Adrenal gland (tissue), 12 donors: Measurements from ENCODE around the gene NPRL2. TPM values are rescaled to one million over a fixed set of nuclear protein-coding genes. Genes with fewer than 3 reads are reported as not detected.

Experiments used
- DNase-seq, 7 donors: peaks; one replicate each; pipeline ENCODE4 v3.0.0-alpha.2; 2019 to 2020
- H3K27ac ChIP-seq, 5 donors: fragments of 200-600 bp; sonication (generic) in 4 of 5; 1 replicate in 3 of 5; 2 replicates in 2 of 5; pipeline versions ENCODE4 v1.5.1 to v1.8.0; 2016 to 2020; ENCODE audit warnings: mild to moderate bottlenecking in 1 of 5
- H3K27me3 ChIP-seq: fragments of 200-600 bp; 2 replicates; pipeline ENCODE4 v1.8.0; 2021
- H3K36me3 ChIP-seq, 2 donors: fragments of 200-600 bp; replicated peaks in 1 of 2; 1 replicate in 1 of 2; 2 replicates in 1 of 2; pipeline versions ENCODE4 v1.5.1 to v1.8.0; 2018 to 2022
- H3K4me1 ChIP-seq, 2 donors: fragments of 200-600 bp; replicated peaks in 1 of 2; 1 replicate in 1 of 2; 2 replicates in 1 of 2; pipeline versions ENCODE4 v1.5.1 to v1.8.0; 2018 to 2021
- H3K4me3 ChIP-seq, 4 donors: fragments of 200-600 bp; sonication (generic) in 3 of 4; one replicate each; pipeline ENCODE4 v1.5.1; 2016 to 2018
- H3K9me3 ChIP-seq, 3 donors: fragments of 200-600 bp; sonication (generic) in 1 of 3; replicated peaks in 1 of 3; 1 replicate in 2 of 3; 2 replicates in 1 of 3; pipeline versions ENCODE4 v1.5.1 to v1.8.0; 2016 to 2021
- POLR2A ChIP-seq, 2 donors: fragments of 450-650 bp; IDR thresholded peaks; one replicate each; pipeline ENCODE4 v1.6.1; 2017; ENCODE audit warnings: antibody characterized with exemption in 2 of 2, mild to moderate bottlenecking in 2 of 2, moderate library complexity in 1 of 2
- WGBS, 4 donors: extraction: QIAGEN DNeasy Blood & Tissue Kit in 2 of 4; methylation state at CpG; one replicate each; pipeline versions ENCODE4 v1.1.5 to v1.1.7; 2013 to 2017; 5-methylcytosine and 5-hydroxymethylcytosine counted together
- intact Hi-C, 2 donors: fragments of 100-400 bp; cut with DNase I; formaldehyde crosslinking; loops; one replicate each; pipeline versions ENCODE4 v1.14.1 to v1.15.0; 2022 to 2023
- polyA plus RNA-seq, 3 donors: library from polyadenylated mRNA; stranded (reverse); fragments of 200-250 nt in 2 of 3; fragments of 350-450 nt in 1 of 3; fragmentation: Illumina TruSeq in 1 of 3; extraction: RNeasy Lipid Tissue Mini Kit (QIAGEN cat#74804) in 1 of 3; gene quantifications; one replicate each; pipeline ENCODE4 v1.2.3, GENCODE V29; 2013 to 2014
- total RNA-seq, 9 donors: library from RNA; depleted of rRNA in 4 of 9; stranded (reverse); fragments of >200 nt in 4 of 9; fragments of 120-200 nt in 1 of 9; fragmentation: NEBNext Ultra II Directional in 1 of 9; extraction: Animal tissue kit (Norgen Biotek cat#: 25700) in 1 of 9; gene quantifications; one replicate each; pipeline versions ENCODE4 v1.1.0 to v1.2.4, GENCODE V29; 2013 to 2023
- TF ChIP-seq, protein P1 (sequence below), 6 experiments: fragments of 450-650 bp in 4 of 6; fragments of 200-600 bp in 2 of 6; sonication (generic) in 1 of 6; IDR thresholded peaks; 1 replicate in 5 of 6; 2 replicates in 1 of 6; pipeline versions ENCODE4 v1.5.1 to v1.8.0; 2016 to 2021; ENCODE audit warnings: antibody characterized with exemption in 6 of 6, mild to moderate bottlenecking in 2 of 6, moderate library complexity in 1 of 6
- donor health status: healthy with polysubstance abuse.
- donor health status: Bipolar disorder and iron deficiency.
- donor health status: DM: yes; HTN: yes; CAD: no.
- donor health status: DM: no; HTN: no; CAD: no.
- donor health status: DM: no; HTN: no; CAD: no.
- donor health status: DM: yes; HTN: yes; CAD: no.

NPRL2 gene
- total and polyA plus RNA-seq, 12 donors, result 16.9 to 57.9 (median 26.3) TPM

DNA sequence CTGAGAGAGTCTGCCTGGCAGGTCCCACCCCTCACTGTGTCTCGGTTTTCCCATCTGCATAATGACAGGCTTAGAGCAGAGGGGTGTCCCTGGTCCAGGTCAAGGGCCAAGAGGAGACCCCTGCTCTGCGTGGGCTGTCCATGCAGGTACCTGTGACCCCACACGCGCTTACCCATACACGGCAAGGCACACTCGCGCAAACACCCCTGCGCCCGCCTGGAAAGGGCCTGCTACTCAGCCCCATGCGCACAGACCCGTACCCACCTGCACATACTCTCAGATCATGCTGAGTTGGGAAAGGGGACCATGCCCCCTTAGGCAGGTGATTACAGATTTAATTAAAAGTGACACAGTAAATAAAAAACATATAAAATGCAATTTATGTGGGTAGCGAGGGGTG is 32.1 kb upstream of the NPRL2 start:
- Histone ChIP-seq H3K36me3 (no peaks in the 10 kb centered on the region), H3K27me3 (no peaks in the 10 kb centered on the region), H3K9me3 (no peaks in the 10 kb centered on the region), H3K4me3 (no peak overlapping the region), H3K27ac (peak overlapping the region in 1 of 5 donors; percentile 49), H3K4me1 (peaks cover 0 to 3% of the 10 kb centered on the region in 2 donors)
- intact Hi-C loops, result no loop called here
- WGBS, 4 donors, result 85 to 91% (median 88%) methylated on average over 5 to 12 of the region's 12 CpGs
- DNase-seq, result no peak
- TF ChIP-seq POLR2A (IDR thresholded peaks at IDR 0.05), result no peak
- TF ChIP-seq, protein P1, sequence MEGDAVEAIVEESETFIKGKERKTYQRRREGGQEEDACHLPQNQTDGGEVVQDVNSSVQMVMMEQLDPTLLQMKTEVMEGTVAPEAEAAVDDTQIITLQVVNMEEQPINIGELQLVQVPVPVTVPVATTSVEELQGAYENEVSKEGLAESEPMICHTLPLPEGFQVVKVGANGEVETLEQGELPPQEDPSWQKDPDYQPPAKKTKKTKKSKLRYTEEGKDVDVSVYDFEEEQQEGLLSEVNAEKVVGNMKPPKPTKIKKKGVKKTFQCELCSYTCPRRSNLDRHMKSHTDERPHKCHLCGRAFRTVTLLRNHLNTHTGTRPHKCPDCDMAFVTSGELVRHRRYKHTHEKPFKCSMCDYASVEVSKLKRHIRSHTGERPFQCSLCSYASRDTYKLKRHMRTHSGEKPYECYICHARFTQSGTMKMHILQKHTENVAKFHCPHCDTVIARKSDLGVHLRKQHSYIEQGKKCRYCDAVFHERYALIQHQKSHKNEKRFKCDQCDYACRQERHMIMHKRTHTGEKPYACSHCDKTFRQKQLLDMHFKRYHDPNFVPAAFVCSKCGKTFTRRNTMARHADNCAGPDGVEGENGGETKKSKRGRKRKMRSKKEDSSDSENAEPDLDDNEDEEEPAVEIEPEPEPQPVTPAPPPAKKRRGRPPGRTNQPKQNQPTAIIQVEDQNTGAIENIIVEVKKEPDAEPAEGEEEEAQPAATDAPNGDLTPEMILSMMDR (IDR thresholded peaks at IDR 0.05), result no peak

DNA sequence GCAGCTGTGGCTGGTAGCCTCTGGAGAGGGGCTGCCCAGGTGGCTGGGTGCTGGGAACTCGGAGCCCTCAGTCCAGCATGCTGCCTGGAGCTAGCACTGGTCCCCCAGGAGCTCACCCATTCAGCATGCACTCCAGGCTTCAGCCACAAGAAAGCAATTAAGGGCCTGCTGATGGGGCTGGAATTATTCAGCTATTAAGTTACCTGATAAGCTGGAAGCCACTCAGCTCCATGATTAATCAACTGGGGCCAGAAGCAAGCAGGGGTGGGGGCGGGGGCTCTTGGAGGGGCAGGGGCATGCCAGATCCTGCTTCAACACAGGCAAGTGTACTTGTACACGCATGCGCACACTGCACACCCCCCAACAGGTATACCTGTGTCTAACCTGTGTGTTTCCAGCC is 30.8 kb upstream of the NPRL2 start:
- peaks cover 0 to 3% of the 10 kb centered on the region in 2 donors for H3K4me1 ChIP-seq
- H3K4me3 ChIP-seq, result no peak overlapping the region
- H3K27ac ChIP-seq, result no peak overlapping the region
- TF ChIP-seq POLR2A (IDR thresholded peaks at IDR 0.05), result no peak
- TF ChIP-seq, protein P1 (IDR thresholded peaks at IDR 0.05), result no peak
- H3K27me3 ChIP-seq, result no peaks in the 10 kb centered on the region
- DNase-seq, result no peak
- intact Hi-C loops, result no loop called here
- H3K9me3 ChIP-seq, result no peaks in the 10 kb centered on the region
- H3K36me3 ChIP-seq, result no peaks in the 10 kb centered on the region
- 77 to 89% (median 86%) methylated on average over 3 to 4 of the region's 4 CpGs for WGBS, 4 donors

DNA sequence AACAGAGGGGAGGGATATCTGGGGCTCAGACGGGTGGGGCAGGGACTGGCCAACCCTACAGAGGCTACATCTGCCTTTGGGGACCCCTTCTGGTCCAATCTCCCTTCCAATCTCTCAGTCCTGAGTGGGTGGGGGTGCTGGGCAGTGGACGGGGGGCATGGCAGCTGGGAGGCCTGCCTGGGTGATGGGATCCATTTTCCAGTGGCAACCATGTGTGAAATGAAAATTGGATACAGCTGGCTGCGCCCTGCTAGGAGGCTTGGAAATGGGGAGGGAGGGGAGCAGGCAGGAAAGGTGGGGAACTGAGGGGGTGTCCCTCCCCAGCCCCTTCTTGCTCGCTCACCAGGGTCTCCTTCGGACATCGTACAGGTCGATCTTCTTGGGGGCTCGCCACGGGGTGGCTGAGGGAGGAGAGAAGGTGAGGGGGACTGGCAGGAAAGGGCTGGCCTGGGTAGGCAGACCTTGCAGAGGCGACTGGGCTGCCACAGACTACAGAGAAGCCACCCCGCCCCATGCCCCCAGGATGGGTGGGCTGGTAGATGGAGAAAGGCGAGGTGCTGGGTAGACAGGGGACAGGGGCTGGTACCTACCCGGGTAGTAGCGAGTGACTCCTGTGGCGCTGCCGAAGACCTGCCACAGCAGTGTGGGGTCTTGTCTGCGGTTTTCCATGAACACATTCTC is 30.0 kb upstream of the NPRL2 start:
- intact Hi-C loops, result no loop called here
- no peak for TF ChIP-seq POLR2A (IDR thresholded peaks at IDR 0.05)
- TF ChIP-seq, protein P1 (IDR thresholded peaks at IDR 0.05), result no peak
- no peaks in the 10 kb centered on the region for H3K9me3 ChIP-seq
- DNase-seq, result no peak
- 84 to 92% (median 88%) methylated on average over 16 to 17 of the region's 17 CpGs for WGBS, 4 donors
- H3K27me3 ChIP-seq, result no peaks in the 10 kb centered on the region
- no peak overlapping the region for H3K27ac ChIP-seq
- H3K4me1 ChIP-seq, result peaks cover 0 to 3% of the 10 kb centered on the region in 2 donors
- no peak overlapping the region for H3K4me3 ChIP-seq
- H3K36me3 ChIP-seq, result no peaks in the 10 kb centered on the region

DNA sequence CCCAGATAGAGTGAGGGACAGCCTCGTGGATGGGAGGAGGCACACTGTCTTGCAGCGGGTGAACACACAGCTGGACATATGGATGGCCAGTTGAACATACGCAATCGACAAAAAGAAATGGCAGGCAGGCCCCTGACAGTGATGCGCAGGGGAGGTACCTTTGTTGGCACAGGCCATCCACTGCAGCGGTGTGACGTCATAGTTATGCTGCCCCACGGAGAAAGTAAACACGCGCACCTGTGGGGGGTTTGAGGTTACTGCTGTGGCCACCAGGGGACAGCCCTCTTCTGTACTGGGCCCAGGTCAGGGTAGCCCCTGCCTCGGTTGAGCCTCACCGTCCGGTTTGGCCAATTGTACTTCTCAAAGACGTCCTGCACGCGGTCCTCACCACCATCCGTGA is 28.2 kb upstream of the NPRL2 start:
- Histone ChIP-seq H3K4me3 (no peak overlapping the region), H3K4me1 (peaks cover 0 to 3% of the 10 kb centered on the region in 2 donors), H3K27ac (no peak overlapping the region), H3K27me3 (no peaks in the 10 kb centered on the region), H3K36me3 (no peaks in the 10 kb centered on the region), H3K9me3 (no peaks in the 10 kb centered on the region)
- intact Hi-C loops, result no loop called here
- TF ChIP-seq, protein P1 (IDR thresholded peaks at IDR 0.05), result no peak
- no peak for TF ChIP-seq POLR2A (IDR thresholded peaks at IDR 0.05)
- 81 to 93% (median 91%) methylated on average over 17 of the region's 17 CpGs for WGBS, 4 donors
- no peak for DNase-seq
